Coronary artery (tissue), 2 donors: ENCODE measurements around the gene ITGB3.

Source experiments
- DNase-seq: peaks from one replicate; pipeline ENCODE4 v3.0.0-alpha.2; 2017; ENCODE audit warnings: low spot score
- H3K27ac ChIP-seq, 2 donors: fragments of 200-600 bp; sonication (generic); one replicate each; pipeline ENCODE4 v1.5.1; 2016 to 2019
- H3K4me3 ChIP-seq: fragments of 200-600 bp; sonication (generic); 2 replicates; pipeline ENCODE4 v1.5.1; 2016; ENCODE audit warnings: mild to moderate bottlenecking, moderate library complexity
- CTCF ChIP-seq: fragments of 200-600 bp; sonication (generic); IDR thresholded peaks from one replicate; pipeline ENCODE4 v1.5.1; 2019; ENCODE audit warnings: antibody characterized with exemption

ITGB3 gene

GRCh38 chr17:47323382-47324223, 70.0 kb downstream of the ITGB3 start, which contains the start of gene EFCAB13:
EFCAB13 (plus strand) TSS chr17:47323955; CDS start chr17:47328354, 4,399 bp downstream.
- peak within 1 kb of the TSS; percentile 90 to 94 for H3K27ac ChIP-seq
- no peak for TF ChIP-seq CTCF
- peak; percentile 94 for DNase-seq
- H3K4me3 ChIP-seq = peak within 1 kb of the TSS; percentile 80

GRCh38 chr17:47324224-47325020, 70.8 kb downstream of the ITGB3 start:
- Histone ChIP-seq H3K27ac (peak overlapping the region; percentile 90 to 94), H3K4me3 (peak overlapping the region; percentile 80)
- DNase-seq = peak; percentile 85
- TF ChIP-seq CTCF = no peak

GRCh38 chr17:47325176-47325575, 71.5 kb downstream of the ITGB3 start:
- Histone ChIP-seq H3K4me3 (no peak overlapping the region), H3K27ac (no peak overlapping the region)
- DNase-seq = no peak
- no peak for TF ChIP-seq CTCF

GRCh38 chr17:47330548-47330947, 76.9 kb downstream of the ITGB3 start:
- Histone ChIP-seq H3K27ac (no peak overlapping the region), H3K4me3 (no peak overlapping the region)
- DNase-seq = no peak
- TF ChIP-seq CTCF = no peak

- TF ChIP-seq CTCF = no peak
- Histone ChIP-seq H3K27ac (no peak overlapping the region), H3K4me3 (no peak overlapping the region)
- DNase-seq = no peak
These were observed 78.7 kb downstream of the ITGB3 start for GRCh38 chr17:47332287-47332686.

GRCh38 chr17:47335101-47335936, 81.7 kb downstream of the ITGB3 start:
- no peak for TF ChIP-seq CTCF
- no peak for DNase-seq
- Histone ChIP-seq H3K27ac (no peak overlapping the region), H3K4me3 (no peak overlapping the region)
